ENCODE results near the gene CMC1. TPM values are rescaled to one million over a fixed set of nuclear protein-coding genes. Genes with fewer than 3 reads are reported as not detected.

CMC1 gene
- total and polyA plus RNA-seq, 8 donors, result 9.6 to 93.4 (median 33.4) TPM

GRCh38 chr3:28348629-28349468, 107.4 kb downstream of the CMC1 start, which contains the start of the genes AZI2 and ZCWPW2:
AZI2 (minus strand) TSS chr3:28348824; CDS start chr3:28340617, 8,207 bp downstream.
ZCWPW2 (plus strand) TSS chr3:28348721; CDS start chr3:28413069, 64,348 bp downstream.
- H3K4me3 ChIP-seq, result peak within 1 kb of the TSS; percentile 63 to 78 (median 72)
- peaks cover 0 to 22% (median 8%) of the 10 kb centered on the region in 4 donors for H3K9me3 ChIP-seq
- peak within 1 kb of the TSS; percentile 97 to 100 (median 99) for H3K27ac ChIP-seq
- DNase-seq, result peak; percentile 96 to 99
- no peak for TF ChIP-seq EP300 (IDR thresholded peaks at IDR 0.05)
- peak in 2 of 4 donors; percentile 13 to 69 for TF ChIP-seq POLR2A (IDR thresholded peaks at IDR 0.05)
- TF ChIP-seq POLR2AphosphoS5 (IDR thresholded peaks at IDR 0.05), result peak; percentile 87 to 93 (median 90)
- peak in 1 of 7 experiments; percentile 22 for TF ChIP-seq CTCF (IDR thresholded peaks at IDR 0.05)
- intact Hi-C loops (cut with DNase I; ENCODE audit: low total_unique reads), result no loop called here
- H3K36me3 ChIP-seq, result peaks cover 4 to 22% (median 8%) of the 10 kb centered on the region in 4 donors
- H3K4me1 ChIP-seq, result peaks cover 17 to 54% (median 35%) of the 10 kb centered on the region in 4 donors
- no peaks in the 10 kb centered on the region for H3K27me3 ChIP-seq
- WGBS, 5 donors, result 0 to 1% (median 0%) methylated on average over 71 to 83 of the region's 83 CpGs

GRCh38 chr3:28349469-28350000, 108.1 kb downstream of the CMC1 start:
- TF ChIP-seq EP300 (IDR thresholded peaks at IDR 0.05) (no peak), POLR2A (IDR thresholded peaks at IDR 0.05) (no peak), POLR2AphosphoS5 (IDR thresholded peaks at IDR 0.05) (no peak), CTCF (IDR thresholded peaks at IDR 0.05) (no peak)
- peaks cover 0 to 26% (median 10%) of the 10 kb centered on the region in 4 donors for H3K9me3 ChIP-seq
- DNase-seq, result no peak
- no peaks in the 10 kb centered on the region for H3K27me3 ChIP-seq
- H3K27ac ChIP-seq, result peak overlapping the region; percentile 97 to 100 (median 99)
- 13 to 26% (median 19%) methylated on average over 13 of the region's 13 CpGs for WGBS, 5 donors
- peaks cover 17 to 47% (median 33%) of the 10 kb centered on the region in 4 donors for H3K4me1 ChIP-seq
- intact Hi-C loops (cut with DNase I; ENCODE audit: low total_unique reads), result no loop called here
- H3K36me3 ChIP-seq, result peaks cover 4 to 25% (median 8%) of the 10 kb centered on the region in 4 donors
- peak overlapping the region; percentile 63 to 78 (median 72) for H3K4me3 ChIP-seq

Other genes starting within 250 kb of the CMC1 start
- gene ZCWPW2, start 107.1 kb downstream of the CMC1 start, total RNA-seq, result 1 to 10 TPM in 3 of 5 donors, under 1 TPM in 1, not detected in 1; 0.29 to 9.4 (median 1.7) TPM
- gene ZCWPW2, start 107.1 kb downstream of the CMC1 start, polyA plus RNA-seq, result under 1 TPM; 0.61 to 0.88 (median 0.62) TPM
- gene AZI2, start 107.2 kb downstream of the CMC1 start, total RNA-seq, result 100 to 1,000 TPM in 1 of 5 donors, 10 to 100 TPM in 3, 1 to 10 TPM in 1; 7.0 to 424 (median 74.7) TPM
- gene AZI2, start 107.2 kb downstream of the CMC1 start, polyA plus RNA-seq, result 10 to 100 TPM; 26.5 to 93.6 (median 34.9) TPM

Measured in stomach (tissue), 9 donors.